ENCODE results near the gene STX7. TPM values are rescaled to one million over a fixed set of nuclear protein-coding genes. Genes with fewer than 3 reads are reported as not detected.

STX7 gene
- total and polyA plus RNA-seq, 7 donors = 12.6 to 38.1 (median 26.2) TPM

GRCh38 chr6:132405143-132405915 lies 107.6 kb downstream of the STX7 start:
- intact Hi-C loops (cut with DNase I) = no loop called here
- no peaks in the 10 kb centered on the region for H3K9me3 ChIP-seq
- H3K27ac ChIP-seq = no peak overlapping the region
- 45 to 67% (median 50%) methylated on average over 2 of the region's 2 CpGs for WGBS, 3 donors
- no peaks in the 10 kb centered on the region for H3K4me1 ChIP-seq
- H3K27me3 ChIP-seq (ENCODE audit: insufficient read depth in 3 of 3, low read length in 2 of 3) = peaks cover 3 to 36% (median 16%) of the 10 kb centered on the region in 3 donors
- no peak for ATAC-seq
- no peak for DNase-seq
- no peaks in the 10 kb centered on the region for H3K36me3 ChIP-seq (ENCODE audit: insufficient read depth in 1 of 2, low read depth in 1 of 2)
- H3K4me3 ChIP-seq = no peak overlapping the region
- TF ChIP-seq CTCF (IDR thresholded peaks at IDR 0.05) = no peak

GRCh38 chr6:132404736-132405135 lies 108.2 kb downstream of the STX7 start:
- intact Hi-C loops (cut with DNase I) = no loop called here
- H3K27me3 ChIP-seq (ENCODE audit: insufficient read depth in 3 of 3, low read length in 2 of 3) = peaks cover 3 to 42% (median 16%) of the 10 kb centered on the region in 3 donors
- 48 to 65% (median 53%) methylated on average over 3 of the region's 3 CpGs for WGBS, 3 donors
- ATAC-seq (no peak), DNase-seq (no peak)
- H3K27ac ChIP-seq = no peak overlapping the region
- TF ChIP-seq CTCF (IDR thresholded peaks at IDR 0.05) = no peak
- no peaks in the 10 kb centered on the region for H3K36me3 ChIP-seq (ENCODE audit: insufficient read depth in 1 of 2, low read depth in 1 of 2)
- no peak overlapping the region for H3K4me3 ChIP-seq
- H3K9me3 ChIP-seq = no peaks in the 10 kb centered on the region
- no peaks in the 10 kb centered on the region for H3K4me1 ChIP-seq

- no peak for TF ChIP-seq CTCF (IDR thresholded peaks at IDR 0.05)
- intact Hi-C loops (cut with DNase I) = no loop called here
- WGBS, 3 donors = 66 to 69% (median 67%) methylated on average over 2 of the region's 2 CpGs
- Histone ChIP-seq H3K4me3 (no peak overlapping the region), H3K4me1 (no peaks in the 10 kb centered on the region), H3K27me3 (ENCODE audit: insufficient read depth in 3 of 3, low read length in 2 of 3) (peaks cover 3 to 46% (median 16%) of the 10 kb centered on the region in 3 donors), H3K27ac (no peak overlapping the region), H3K36me3 (ENCODE audit: insufficient read depth in 1 of 2, low read depth in 1 of 2) (no peaks in the 10 kb centered on the region), H3K9me3 (no peaks in the 10 kb centered on the region)
- DNase-seq (no peak), ATAC-seq (no peak)
Observed at GRCh38 chr6:132404330-132404729, 108.6 kb downstream of the STX7 start.

GRCh38 chr6:132401618-132402285 lies 111.2 kb downstream of the STX7 start:
- TF ChIP-seq CTCF (IDR thresholded peaks at IDR 0.05) = no peak
- H3K4me1 ChIP-seq = no peaks in the 10 kb centered on the region
- H3K27ac ChIP-seq = no peak overlapping the region
- DNase-seq (no peak), ATAC-seq (no peak)
- intact Hi-C loops (cut with DNase I) = no loop called here
- H3K9me3 ChIP-seq = no peaks in the 10 kb centered on the region
- H3K4me3 ChIP-seq = peak overlapping the region; percentile 66
- WGBS, 3 donors = 13 to 16% (median 15%) methylated on average over 32 to 35 of the region's 35 CpGs
- H3K27me3 ChIP-seq (ENCODE audit: insufficient read depth in 3 of 3, low read length in 2 of 3) = peaks cover 3 to 54% (median 16%) of the 10 kb centered on the region in 3 donors
- H3K36me3 ChIP-seq (ENCODE audit: insufficient read depth in 1 of 2, low read depth in 1 of 2) = no peaks in the 10 kb centered on the region

Measured in psoas muscle (tissue), 8 donors.